LNCAP (cell line): ENCODE results near the gene PHYHD1.

ENCODE experiments used
- TF ChIP-seq, protein P1 (sequence below): fragments of 450-650 bp; IDR thresholded peaks from 2 replicates; pipeline ENCODE4 v1.5.1; 2017; ENCODE audit warnings: mild to moderate bottlenecking

PHYHD1 gene

GRCh38 chr9:128895556-128895955 lies 25.2 kb upstream of the PHYHD1 start:
- TF ChIP-seq, protein P1, sequence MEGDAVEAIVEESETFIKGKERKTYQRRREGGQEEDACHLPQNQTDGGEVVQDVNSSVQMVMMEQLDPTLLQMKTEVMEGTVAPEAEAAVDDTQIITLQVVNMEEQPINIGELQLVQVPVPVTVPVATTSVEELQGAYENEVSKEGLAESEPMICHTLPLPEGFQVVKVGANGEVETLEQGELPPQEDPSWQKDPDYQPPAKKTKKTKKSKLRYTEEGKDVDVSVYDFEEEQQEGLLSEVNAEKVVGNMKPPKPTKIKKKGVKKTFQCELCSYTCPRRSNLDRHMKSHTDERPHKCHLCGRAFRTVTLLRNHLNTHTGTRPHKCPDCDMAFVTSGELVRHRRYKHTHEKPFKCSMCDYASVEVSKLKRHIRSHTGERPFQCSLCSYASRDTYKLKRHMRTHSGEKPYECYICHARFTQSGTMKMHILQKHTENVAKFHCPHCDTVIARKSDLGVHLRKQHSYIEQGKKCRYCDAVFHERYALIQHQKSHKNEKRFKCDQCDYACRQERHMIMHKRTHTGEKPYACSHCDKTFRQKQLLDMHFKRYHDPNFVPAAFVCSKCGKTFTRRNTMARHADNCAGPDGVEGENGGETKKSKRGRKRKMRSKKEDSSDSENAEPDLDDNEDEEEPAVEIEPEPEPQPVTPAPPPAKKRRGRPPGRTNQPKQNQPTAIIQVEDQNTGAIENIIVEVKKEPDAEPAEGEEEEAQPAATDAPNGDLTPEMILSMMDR, result no peak

GRCh38 chr9:128898382-128898781 lies 22.4 kb upstream of the PHYHD1 start:
- TF ChIP-seq, protein P1, result no peak

DNA sequence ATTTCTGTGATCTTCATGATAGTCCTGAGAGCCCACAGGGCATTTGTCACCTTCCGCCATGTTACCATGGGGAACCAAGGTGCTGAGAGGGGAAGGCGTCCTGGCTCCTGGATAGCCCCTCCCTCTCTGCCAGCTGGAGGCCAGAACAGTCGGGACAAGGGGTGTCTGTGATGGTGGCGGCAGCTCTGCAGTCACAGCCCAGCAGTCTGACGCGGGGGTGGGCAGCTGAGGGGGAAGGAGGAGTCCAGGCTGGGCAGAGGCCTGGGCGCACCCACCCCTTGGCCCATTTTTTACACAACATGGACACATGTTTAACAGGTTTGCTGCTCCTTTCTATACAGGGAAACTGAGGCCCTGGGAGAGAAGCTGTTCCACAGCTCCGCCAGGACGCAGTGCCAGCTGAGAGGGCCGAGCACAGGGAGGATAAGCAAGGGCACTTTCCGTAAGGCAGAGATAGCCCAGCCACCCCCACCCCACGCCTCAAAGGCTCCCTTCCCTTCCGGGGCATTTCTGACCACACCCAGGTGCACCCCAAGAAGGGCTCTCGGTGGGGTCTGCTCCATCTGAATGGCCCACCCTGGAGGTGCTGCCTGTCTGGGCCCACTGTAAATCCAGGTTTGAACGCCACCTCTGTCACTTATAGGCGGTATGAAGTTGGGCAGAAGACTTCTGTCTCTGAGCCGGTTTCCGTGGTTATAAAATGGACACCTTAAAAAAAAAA lies 21.8 kb upstream of the PHYHD1 start:
- TF ChIP-seq, protein P1, result no peak

- TF ChIP-seq, protein P1, result no peak
Measured at GRCh38 chr9:128899566-128900322, 21.0 kb upstream of the PHYHD1 start.

- TF ChIP-seq, protein P1, result no peak
Measured at GRCh38 chr9:128901379-128901778, 19.4 kb upstream of the PHYHD1 start.

GRCh38 chr9:128901822-128902221 lies 19.0 kb upstream of the PHYHD1 start:
- TF ChIP-seq, protein P1, result no peak

- TF ChIP-seq, protein P1, result no peak
Measured at GRCh38 chr9:128902351-128903078, 18.3 kb upstream of the PHYHD1 start.
